K562 (cell line): ENCODE measurements around the gene CARD11. TPM values are rescaled to one million over a fixed set of nuclear protein-coding genes. Genes with fewer than 3 reads are reported as not detected.

Experiments
- ATAC-seq: fragments of 200-7000 bp; cut with Tn5 transposase; 3 replicates; pipeline ENCODE4 v1.9.1; 2020; ENCODE audit warnings: moderate library complexity
- BruUV-seq: library from RNA; stranded (reverse); fragments of 400-500 nt; replicated peaks from 2 replicates; lab custom pipeline; 2021; lab: Mats Ljungman, UMichigan
- CTCF ChIA-PET: fragments of 300-600 bp; formaldehyde crosslinking; extraction: SDS; loops from one replicate; lab custom pipeline; 2021; ENCODE audit warnings: low intra/inter-chr PET ratio; lab: Yijun Ruan, JAX
- POLR2A ChIA-PET: fragments of 300-600, 350-650 bp; sonication (Branson Sonifier 250); formaldehyde crosslinking; extraction: SDS; loops from one replicate; lab custom pipeline; 2021; ENCODE audit warnings: antibody characterized with exemption, inconsistent platforms; lab: Yijun Ruan, JAX
- DNase-seq, 4 experiments: peaks; one replicate each; pipeline versions ENCODE4 v3.0.0 to v3.0.0-alpha.2; 2011 to 2018; ENCODE audit warnings: low spot score in 3 of 4, mixed read lengths in 3 of 4; ENCODE audit errors: extremely low read depth in 1 of 4
- FAIRE-seq: peaks from 2 replicates; lab custom pipeline; 2011; peaks lifted over from hg19 to GRCh38; lab: Jason Lieb, UNC
- H2AFZ ChIP-seq: 2 replicates; pipeline ENCODE4 v1.6.0; 2011; ENCODE audit warnings: low read depth, low read length, control low read depth, inconsistent platforms
- H3K27ac ChIP-seq: fragments of 200-600 bp; 3 replicates; pipeline ENCODE4 v1.8.0; 2011; ENCODE audit warnings: low read depth, mild to moderate bottlenecking, control low read depth, inconsistent platforms, low read length, moderate library complexity, mixed read lengths; ENCODE audit errors: extremely low read depth
- H3K27me3 ChIP-seq, 2 experiments: fragments of 300-600 bp in 1 of 2; 2 replicates in 1 of 2; 3 replicates in 1 of 2; pipeline versions ENCODE4 v1.6.0 to v1.8.0; 2011; ENCODE audit warnings: inconsistent platforms in 2 of 2, low read length in 2 of 2, mild to moderate bottlenecking in 1 of 2, mixed read lengths in 1 of 2, moderate library complexity in 1 of 2; ENCODE audit not compliant: control insufficient read depth in 2 of 2, insufficient read depth in 2 of 2
- H3K36me3 ChIP-seq: fragments of 300-600 bp; 3 replicates; pipeline ENCODE4 v1.8.0; 2011; ENCODE audit warnings: mild to moderate bottlenecking, low read length, inconsistent platforms; ENCODE audit not compliant: control insufficient read depth, insufficient read depth
- H3K4me1 ChIP-seq, 2 experiments: fragments of 200-600 bp in 1 of 2; replicated peaks in 1 of 2; 2 replicates in 1 of 2; 3 replicates in 1 of 2; pipeline versions ENCODE4 v1.5.1 to v1.8.0; 2011; ENCODE audit warnings: inconsistent platforms in 2 of 2, low read length in 2 of 2, mild to moderate bottlenecking in 1 of 2, mixed read lengths in 1 of 2, moderate library complexity in 1 of 2; ENCODE audit not compliant: control insufficient read depth in 2 of 2, insufficient read depth in 2 of 2
- H3K4me2 ChIP-seq: 2 replicates; pipeline ENCODE4 v1.6.1; 2011; ENCODE audit warnings: low read length, control low read depth, inconsistent platforms, mixed read lengths; ENCODE audit not compliant: insufficient read depth
- H3K4me3 ChIP-seq: fragments of 200-600 bp; sonication (generic), shearing (Covaris generic); 2 replicates; pipeline ENCODE4 v1.5.1; 2016; ENCODE audit warnings: control low read depth, inconsistent platforms
- H3K79me2 ChIP-seq: fragments of 200-600 bp; 3 replicates; pipeline ENCODE4 v1.8.0; 2011; ENCODE audit warnings: low read length, inconsistent platforms; ENCODE audit not compliant: control insufficient read depth, insufficient read depth
- H3K9ac ChIP-seq, 2 experiments: 2 replicates each; pipeline versions ENCODE4 v1.6.0 to v1.6.1; 2011; ENCODE audit warnings: low read depth in 2 of 2, low read length in 2 of 2, control low read depth in 1 of 2, inconsistent platforms in 1 of 2, mild to moderate bottlenecking in 1 of 2, mixed read lengths in 1 of 2; ENCODE audit not compliant: insufficient read depth in 1 of 2
- H3K9me1 ChIP-seq: one replicate; pipeline ENCODE4 v1.6.0; 2011; ENCODE audit warnings: inconsistent platforms, mild to moderate bottlenecking, low read length, moderate library complexity; ENCODE audit not compliant: control insufficient read depth, insufficient read depth
- H3K9me3 ChIP-seq: replicated peaks from 2 replicates; pipeline ENCODE4 v1.5.1; 2011; ENCODE audit warnings: low read depth, low read length, inconsistent platforms; ENCODE audit not compliant: control insufficient read depth, insufficient read depth
- H4K20me1 ChIP-seq: replicated peaks from 2 replicates; pipeline ENCODE4 v1.6.1; 2011; ENCODE audit warnings: low read length, inconsistent platforms, mixed read lengths; ENCODE audit not compliant: control insufficient read depth, insufficient read depth
- ATF1 ChIP-seq, 2 experiments: fragments of 450-650 bp in 1 of 2; IDR thresholded peaks; 2 replicates each; pipeline ENCODE4 v1.6.1; 2016; ENCODE audit warnings: missing compliant biosample characterization in 1 of 2, missing genetic modification characterization in 1 of 2
- CTCF ChIP-seq, 3 experiments: IDR thresholded peaks in 2 of 3; conservative IDR thresholded peaks in 1 of 3; 2 replicates each; pipeline ENCODE4 v1.5.1; 2011 to 2012; ENCODE audit warnings: low read length in 3 of 3, mild to moderate bottlenecking in 3 of 3, control low read depth in 2 of 3, improper control_type of control experiment in 1 of 3, inconsistent platforms in 1 of 3, low read depth in 1 of 3, mixed read lengths in 1 of 3, moderate library complexity in 1 of 3; ENCODE audit not compliant: insufficient read depth in 2 of 3
- HDAC1 ChIP-seq, 2 experiments: fragments of 450-650 bp; IDR thresholded peaks; 2 replicates each; pipeline ENCODE4 v1.6.1; 2016 to 2017; ENCODE audit warnings: inconsistent platforms in 1 of 2, mild to moderate bottlenecking in 1 of 2, moderate library complexity in 1 of 2
- NR2C2 ChIP-seq, 2 experiments: fragments of 200-800 bp in 1 of 2; sonication (Bioruptor generic) in 1 of 2; sonication (generic) in 1 of 2; formaldehyde crosslinking in 1 of 2; IDR thresholded peaks; 2 replicates each; pipeline versions ENCODE4 v1.6.1 to v1.8.0; 2016 to 2022; ENCODE audit warnings: mild to moderate bottlenecking in 1 of 2, missing compliant biosample characterization in 1 of 2, missing genetic modification characterization in 1 of 2, missing genetic modification reagents in 1 of 2
- OTX1 ChIP-seq: fragments of 450-650 bp; formaldehyde crosslinking; IDR thresholded peaks from 2 replicates; pipeline ENCODE4 v1.4.0; 2022; ENCODE audit warnings: mild to moderate bottlenecking
- RAD21 ChIP-seq, 2 experiments: fragments of 250-450 bp in 1 of 2; fragments of 450-650 bp in 1 of 2; sonication (Bioruptor Pico) in 1 of 2; formaldehyde crosslinking in 1 of 2; IDR thresholded peaks in 1 of 2; conservative IDR thresholded peaks in 1 of 2; 2 replicates each; pipeline versions ENCODE4 v1.4.0 to v1.8.0; 2020 to 2022; ENCODE audit warnings: mild to moderate bottlenecking in 2 of 2, moderate library complexity in 1 of 2
- STAG1 ChIP-seq: sonication (generic); formaldehyde crosslinking; IDR thresholded peaks from 2 replicates; pipeline ENCODE4 v1.5.0; 2020; ENCODE audit warnings: missing genetic modification reagents, borderline replicate concordance
- ZNF431 ChIP-seq: sonication (generic); formaldehyde crosslinking; IDR thresholded peaks from 2 replicates; pipeline ENCODE4 v1.8.0; 2022; ENCODE audit warnings: mild to moderate bottlenecking, missing genetic modification reagents
- WGBS: fragments of 100-300 bp; shearing (Covaris generic); methylation state at CpG from one replicate; pipeline ENCODE4 v1.1.6; 2016; ENCODE audit warnings: low coverage, mixed read lengths; ENCODE audit not compliant: insufficient coverage; ENCODE audit errors: missing lambda C conversion rate; 5-methylcytosine and 5-hydroxymethylcytosine counted together
- in situ Hi-C: fragments of 300-500 bp; cut with MboI; formaldehyde crosslinking; loops from 4 replicates; pipeline ENCODE4 v1.15.0; 2018; ENCODE audit warnings: inconsistent platforms, mixed read lengths
- intact Hi-C: fragments of 100-400 bp; cut with micrococcal nuclease; formaldehyde crosslinking; loops from 2 replicates; pipeline ENCODE4 v1.14.2; 2022
- polyA plus RNA-seq, 8 experiments: library from polyadenylated mRNA; depleted of rRNA in 4 of 8; stranded (reverse) in 5 of 8; unstranded in 3 of 8; fragments of >200 nt; fragmentation: Nextera tagmentation in 2 of 8; fragmentation: Illumina TruSeq in 1 of 8; extraction: Ambion mirVana in 2 of 8; extraction: Trizol in 1 of 8; gene quantifications; 2 replicates each; pipeline versions ENCODE4 v1.2.1 to v1.2.3, GENCODE V29; 2011 to 2014; ENCODE audit warnings: inconsistent platforms in 1 of 8, missing spikeins in 1 of 8
- total RNA-seq, 7 experiments: library from RNA; depleted of rRNA in 6 of 7; stranded (reverse); fragments of >200 nt in 6 of 7; fragmentation: Illumina TruSeq in 2 of 7; extraction: Trizol in 2 of 7; gene quantifications; 2 replicates each; pipeline versions ENCODE4 v1.2.1 to v1.2.3, GENCODE V29; 2011 to 2021; ENCODE audit warnings: low replicate concordance in 1 of 7
- TF ChIP-seq, protein P1 (sequence below), 2 experiments: fragments of 450-650 bp; formaldehyde crosslinking in 1 of 2; IDR thresholded peaks; 2 replicates each; pipeline versions ENCODE4 v1.4.0 to v1.6.1; 2014 to 2020; ENCODE audit warnings: mild to moderate bottlenecking in 2 of 2, borderline replicate concordance in 1 of 2, low read depth in 1 of 2

The CARD11 gene
- total and polyA plus RNA-seq, 9 of the 15 experiments (the other 6 are each of a cell fraction or from before 2014, with no cell fraction given) = 0.07 to 12.8 (median 5.7) TPM

GRCh38 chr7:2864999-2865670 is 178.5 kb downstream of the CARD11 start:
- FAIRE-seq (peak; percentile 86), ATAC-seq (peak; percentile 75), DNase-seq (peak; percentile 73 to 80 (median 78))
- H3K4me1 ChIP-seq = peaks cover 0 to 19% of the 10 kb centered on the region in 2 experiments; a peak in 3 of 5 replicates
- H3K4me3 ChIP-seq = no peak overlapping the region
- no peaks in the 10 kb centered on the region for H3K79me2 ChIP-seq
- no peak overlapping the region for H2AFZ ChIP-seq
- ChIA-PET POLR2A (interaction anchor here (0.6 to 0.8 kb wide), 2 partner anchors 62 to 203 kb away, joined by 3 to 4 read pairs; no protein-coding TSS in a partner anchor), CTCF (interaction anchor here (0.5 to 2.1 kb wide), 6 partner anchors 15 to 1033 kb away, joined by 3 to 15 read pairs (median 6); no protein-coding TSS in a partner anchor)
- H3K27me3 ChIP-seq = peaks cover 0 to 12% of the 10 kb centered on the region in 2 experiments; a peak in 2 of 5 replicates
- H3K4me2 ChIP-seq = no peak overlapping the region
- intact Hi-C loops (loop anchor here (5.0 to 10.0 kb wide), 2 partner anchors 200 to 292 kb away; no protein-coding TSS in a partner anchor), in situ Hi-C loops (loop anchor here (5.0 to 25.0 kb wide), 2 partner anchors 292 to 1022 kb away; no protein-coding TSS in a partner anchor)
- H4K20me1 ChIP-seq = no peaks in the 10 kb centered on the region
- H3K9me3 ChIP-seq = no peaks in the 10 kb centered on the region
- no peak overlapping the region for H3K27ac ChIP-seq
- WGBS = 23% methylated on average over 17 of the region's 17 CpGs
- no peaks in the 10 kb centered on the region for H3K9me1 ChIP-seq
- BruUV-seq = no TSS peak
- H3K36me3 ChIP-seq = no peaks in the 10 kb centered on the region
- no peak overlapping the region for H3K9ac ChIP-seq
- TF ChIP-seq ATF1 (CRISPR knock-in tag; IDR thresholded peaks at IDR 0.05) (no peak), ATF1 (tag; IDR thresholded peaks at IDR 0.05) (no peak), CTCF (IDR thresholded peaks at IDR 0.05 in 2 of 3, conservative IDR thresholded peaks at IDR 0.05 in 1 of 3; ENCODE audit: insufficient read depth in 2 of 3, low read depth in 1 of 3, low read length in 3 of 3) (peak; percentile 80 to 93 (median 86)), STAG1 (CRISPR knock-in tag) (peak; percentile 92), HDAC1 (IDR thresholded peaks at IDR 0.05) (no peak), NR2C2 (CRISPR knock-in tag; IDR thresholded peaks at IDR 0.05) (no peak), NR2C2 (tag; IDR thresholded peaks at IDR 0.05) (no peak), ZNF431 (no peak), RAD21 (CRISPR knock-in tag; conservative IDR thresholded peaks at IDR 0.05 in 1 of 2, IDR thresholded peaks at IDR 0.05 in 1 of 2) (peak; percentile 75 to 86), OTX1 (CRISPR knock-in tag) (no peak)
- TF ChIP-seq, protein P1, sequence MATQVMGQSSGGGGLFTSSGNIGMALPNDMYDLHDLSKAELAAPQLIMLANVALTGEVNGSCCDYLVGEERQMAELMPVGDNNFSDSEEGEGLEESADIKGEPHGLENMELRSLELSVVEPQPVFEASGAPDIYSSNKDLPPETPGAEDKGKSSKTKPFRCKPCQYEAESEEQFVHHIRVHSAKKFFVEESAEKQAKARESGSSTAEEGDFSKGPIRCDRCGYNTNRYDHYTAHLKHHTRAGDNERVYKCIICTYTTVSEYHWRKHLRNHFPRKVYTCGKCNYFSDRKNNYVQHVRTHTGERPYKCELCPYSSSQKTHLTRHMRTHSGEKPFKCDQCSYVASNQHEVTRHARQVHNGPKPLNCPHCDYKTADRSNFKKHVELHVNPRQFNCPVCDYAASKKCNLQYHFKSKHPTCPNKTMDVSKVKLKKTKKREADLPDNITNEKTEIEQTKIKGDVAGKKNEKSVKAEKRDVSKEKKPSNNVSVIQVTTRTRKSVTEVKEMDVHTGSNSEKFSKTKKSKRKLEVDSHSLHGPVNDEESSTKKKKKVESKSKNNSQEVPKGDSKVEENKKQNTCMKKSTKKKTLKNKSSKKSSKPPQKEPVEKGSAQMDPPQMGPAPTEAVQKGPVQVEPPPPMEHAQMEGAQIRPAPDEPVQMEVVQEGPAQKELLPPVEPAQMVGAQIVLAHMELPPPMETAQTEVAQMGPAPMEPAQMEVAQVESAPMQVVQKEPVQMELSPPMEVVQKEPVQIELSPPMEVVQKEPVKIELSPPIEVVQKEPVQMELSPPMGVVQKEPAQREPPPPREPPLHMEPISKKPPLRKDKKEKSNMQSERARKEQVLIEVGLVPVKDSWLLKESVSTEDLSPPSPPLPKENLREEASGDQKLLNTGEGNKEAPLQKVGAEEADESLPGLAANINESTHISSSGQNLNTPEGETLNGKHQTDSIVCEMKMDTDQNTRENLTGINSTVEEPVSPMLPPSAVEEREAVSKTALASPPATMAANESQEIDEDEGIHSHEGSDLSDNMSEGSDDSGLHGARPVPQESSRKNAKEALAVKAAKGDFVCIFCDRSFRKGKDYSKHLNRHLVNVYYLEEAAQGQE (IDR thresholded peaks at IDR 0.05; ENCODE audit: borderline replicate concordance) = peak; percentile 70
- TF ChIP-seq, protein P1 (CRISPR knock-in tag; IDR thresholded peaks at IDR 0.05; ENCODE audit: low read depth) = no peak
